Motor neuron (in vitro differentiated cells): ENCODE data around the gene FRMD1. TPM values are rescaled to one million over a fixed set of nuclear protein-coding genes. Genes with fewer than 3 reads are reported as not detected.
A peak's percentile ranks its signal among the peaks of the same experiment; 100 is the strongest.

Experiments
- ATAC-seq, 8 experiments: fragments of 200-7000 bp; cut with Tn5 transposase; replicated peaks in 6 of 8; 2 replicates each; pipeline ENCODE4 v1.8.0; 2021; ENCODE audit warnings: mild to moderate bottlenecking in 8 of 8, moderate library complexity in 8 of 8
- H3K27ac ChIP-seq, 2 donors: fragments of 250-450 bp; sonication (Bioruptor Pico); 2 replicates each; pipeline ENCODE4 v1.9.0; 2021; ENCODE audit warnings: antibody characterized with exemption in 2 of 2, mild to moderate bottlenecking in 2 of 2, moderate library complexity in 1 of 2
- H3K4me1 ChIP-seq, 2 donors: fragments of 250-450 bp; sonication (Bioruptor Pico); replicated peaks in 1 of 2; 2 replicates each; pipeline ENCODE4 v1.6.1; 2021; ENCODE audit warnings: antibody characterized with exemption in 2 of 2, mild to moderate bottlenecking in 2 of 2, moderate library complexity in 1 of 2
- H3K4me3 ChIP-seq, 5 donors: fragments of 250-450 bp; sonication (Bioruptor Pico); 2 replicates each; pipeline ENCODE4 v1.9.0; 2021; ENCODE audit warnings: antibody characterized with exemption in 5 of 5, mild to moderate bottlenecking in 5 of 5, moderate library complexity in 4 of 5
- WGBS, 10 experiments: fragments of 450-650 bp; shearing (Covaris generic); methylation state at CpG; one replicate each; pipeline ENCODE4 v1.0.0; 2022; 5-methylcytosine and 5-hydroxymethylcytosine counted together
- in situ Hi-C, 9 experiments: fragments of 400-800 bp; cut with MboI; loops; one replicate each; pipeline ENCODE4 v1.15.0; 2021; ENCODE audit warnings: low sequenced_read_pairs in 9 of 9, low pct_unique_long_range_greater_than_20kb in 2 of 9; ENCODE audit not compliant: unreplicated experiment in 9 of 9
- total RNA-seq, 8 experiments: library from RNA; unstranded; fragments of 300-600 nt; gene quantifications; 2 replicates each; pipeline versions ENCODE4 v1.2.3 to v1.2.4, GENCODE V29; 2022

FRMD1 gene
- total RNA-seq, result 1 to 10 TPM in 1 of 8 experiments, under 1 TPM in 6, not detected in 1; 0.11 to 1.0 (median 0.18) TPM

GRCh38 chr6:168078943-168079405, at the start of gene FRMD1:
TSS of gene FRMD1 (minus strand) at chr6:168079212. CDS start at chr6:168079094, 118 bp downstream.
- in situ Hi-C loops, result no loop called here
- 50% methylated on average over 2 of the region's 21 CpGs; no CpG with 5 or more reads in 9 of the 10 experiments for WGBS, 10 experiments
- Histone ChIP-seq H3K4me1 (peaks cover 0 to 8% of the 10 kb centered on the region in 2 donors), H3K27ac (no peak within 1 kb of the TSS), H3K4me3 (no peak within 1 kb of the TSS)
- ATAC-seq, result peak in 2 of 8 experiments; percentile 9 to 17

DNA sequence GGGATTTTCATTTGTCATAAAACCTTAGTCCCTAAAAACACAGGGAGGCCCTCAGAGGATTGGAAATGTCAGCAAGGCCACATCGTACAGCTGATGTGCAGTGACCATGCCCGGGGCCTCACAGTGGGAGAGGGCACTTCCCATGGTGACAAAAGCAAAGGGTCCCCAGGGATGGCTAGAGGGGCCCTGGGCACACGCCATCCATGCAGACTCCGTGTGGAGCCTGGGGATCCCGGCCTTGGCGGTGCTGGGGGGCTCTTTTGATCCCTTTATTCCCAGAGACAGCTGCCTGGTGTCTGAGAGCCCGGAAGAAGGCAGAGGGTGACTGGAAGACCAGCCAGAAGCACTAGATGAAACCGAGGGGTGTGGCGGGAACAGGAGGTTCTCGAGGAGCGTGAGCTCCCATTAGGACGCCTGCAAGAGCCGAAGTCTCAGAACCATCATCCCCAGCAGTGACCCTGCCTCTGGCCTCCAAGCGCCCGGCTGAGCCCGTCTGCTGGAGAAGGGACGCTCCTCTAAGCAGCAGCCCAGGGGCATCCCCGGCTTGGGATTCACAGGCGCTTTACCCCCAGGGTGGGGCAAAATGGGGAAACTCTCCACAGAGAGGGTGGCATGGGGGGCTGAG, 49.1 kb upstream of the FRMD1 start:
- WGBS, 10 experiments, result 33 to 100% (median 83%) methylated on average over 1 to 8 of the region's 19 CpGs; no CpG with 5 or more reads in 4 of the 10 experiments
- in situ Hi-C loops, result no loop called here
- ATAC-seq, result no peak
- Histone ChIP-seq H3K4me3 (no peak overlapping the region), H3K27ac (no peak overlapping the region), H3K4me1 (peaks cover 29 to 30% of the 10 kb centered on the region in 2 donors)

GRCh38 chr6:168127384-168127868, 48.4 kb upstream of the FRMD1 start:
- H3K4me1 ChIP-seq, result peaks cover 22 to 23% of the 10 kb centered on the region in 2 donors
- H3K4me3 ChIP-seq, result no peak overlapping the region
- ATAC-seq, result no peak
- WGBS, 10 experiments, result 38 to 83% (median 64%) methylated on average over 1 to 9 of the region's 10 CpGs; no CpG with 5 or more reads in 2 of the 10 experiments
- no peak overlapping the region for H3K27ac ChIP-seq
- in situ Hi-C loops, result no loop called here

DNA sequence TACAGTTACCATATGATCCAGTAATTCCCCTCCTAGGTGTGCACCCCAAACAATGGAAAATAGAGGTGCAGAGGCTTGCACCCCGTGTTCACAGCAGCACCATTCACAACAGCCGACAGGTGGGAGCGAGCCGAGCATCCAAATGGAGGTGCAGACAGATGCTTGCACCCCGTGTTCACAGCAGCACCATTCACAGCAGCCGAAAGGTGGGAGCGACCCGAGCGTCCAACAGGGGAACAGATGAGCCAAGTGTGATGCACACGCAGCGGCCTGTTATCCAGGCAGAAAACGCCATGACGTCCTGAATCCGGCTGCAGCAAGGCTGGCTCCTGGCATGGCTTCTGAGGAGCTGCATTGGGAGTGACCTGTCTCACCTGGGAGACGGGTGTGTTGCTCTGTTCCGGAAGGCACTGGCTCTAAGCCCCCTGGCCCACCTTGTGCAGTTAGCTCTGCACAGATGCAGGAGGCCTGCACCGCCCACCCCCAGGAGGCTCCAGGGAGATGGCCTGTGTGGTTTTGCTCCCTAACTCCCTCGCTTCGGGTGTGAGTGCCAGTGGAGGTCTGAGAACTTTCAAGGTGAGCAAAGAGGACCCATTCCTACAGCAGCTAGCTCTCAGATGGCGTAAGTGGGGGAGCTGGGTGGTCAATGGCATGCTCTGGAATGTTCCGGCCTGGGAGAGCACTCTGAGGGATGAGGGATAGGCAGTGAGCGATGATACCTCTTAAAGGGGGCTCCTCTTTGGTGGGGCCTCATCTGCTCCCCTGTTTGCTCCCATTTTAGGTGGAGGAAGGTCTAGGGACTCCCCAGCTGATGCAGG, 47.8 kb upstream of the FRMD1 start:
- in situ Hi-C loops, result no loop called here
- ATAC-seq, result no peak
- Histone ChIP-seq H3K4me1 (peaks cover 16 to 18% of the 10 kb centered on the region in 2 donors), H3K4me3 (no peak overlapping the region), H3K27ac (no peak overlapping the region)
- WGBS, 10 experiments, result 48 to 100% (median 91%) methylated on average over 1 to 11 of the region's 22 CpGs; no CpG with 5 or more reads in 5 of the 10 experiments

- ATAC-seq, result no peak
- Histone ChIP-seq H3K4me3 (no peak overlapping the region), H3K27ac (no peak overlapping the region), H3K4me1 (peaks cover 3 to 5% of the 10 kb centered on the region in 2 donors)
- 35 to 95% (median 70%) methylated on average over 2 to 10 of the region's 22 CpGs; no CpG with 5 or more reads in 3 of the 10 experiments for WGBS, 10 experiments
- in situ Hi-C loops, result no loop called here
These were observed 46.5 kb upstream of the FRMD1 start for GRCh38 chr6:168125429-168126001.

GRCh38 chr6:168124921-168125320, 45.9 kb upstream of the FRMD1 start:
- no peak overlapping the region for H3K4me3 ChIP-seq
- in situ Hi-C loops, result no loop called here
- no peak overlapping the region for H3K27ac ChIP-seq
- ATAC-seq, result no peak
- WGBS, 10 experiments, result 0 to 100% (median 82%) methylated on average over 1 to 7 of the region's 11 CpGs; no CpG with 5 or more reads in 4 of the 10 experiments
- H3K4me1 ChIP-seq, result no peaks in the 10 kb centered on the region

- Histone ChIP-seq H3K4me3 (no peak overlapping the region), H3K4me1 (no peaks in the 10 kb centered on the region), H3K27ac (no peak overlapping the region)
- peak in 1 of 8 experiments; percentile 41 for ATAC-seq
- WGBS, 10 experiments, result 7 to 88% (median 78%) methylated on average over 2 to 7 of the region's 7 CpGs; no CpG with 5 or more reads in 1 of the 10 experiments
- in situ Hi-C loops, result no loop called here
These were observed 45.1 kb upstream of the FRMD1 start for GRCh38 chr6:168124158-168124557.

GRCh38 chr6:168123165-168123911, 44.3 kb upstream of the FRMD1 start:
- in situ Hi-C loops, result no loop called here
- 4 to 100% (median 41%) methylated on average over 1 to 6 of the region's 8 CpGs; no CpG with 5 or more reads in 2 of the 10 experiments for WGBS, 10 experiments
- no peak for ATAC-seq

GRCh38 chr6:168122521-168122920, 43.5 kb upstream of the FRMD1 start:
- Histone ChIP-seq H3K4me1 (peaks cover 0 to 3% of the 10 kb centered on the region in 2 donors), H3K27ac (no peak overlapping the region), H3K4me3 (no peak overlapping the region)
- in situ Hi-C loops, result no loop called here
- WGBS, 10 experiments, result 0 to 80% (median 69%) methylated on average over 1 to 4 of the region's 9 CpGs; no CpG with 5 or more reads in 4 of the 10 experiments
- ATAC-seq, result no peak

More at GRCh38 chr6:168123165-168123911, 44.3 kb upstream of the FRMD1 start:
- no peak overlapping the region for H3K27ac ChIP-seq
- no peaks in the 10 kb centered on the region for H3K4me1 ChIP-seq
- H3K4me3 ChIP-seq, result no peak overlapping the region

- WGBS, 10 experiments, result 33 to 100% (median 90%) methylated on average over 1 to 4 of the region's 14 CpGs; no CpG with 5 or more reads in 4 of the 10 experiments
- Histone ChIP-seq H3K4me3 (no peak overlapping the region), H3K27ac (no peak overlapping the region), H3K4me1 (peaks cover 0 to 3% of the 10 kb centered on the region in 2 donors)
- in situ Hi-C loops, result no loop called here
- no peak for ATAC-seq
These were observed 43.0 kb upstream of the FRMD1 start for GRCh38 chr6:168122011-168122410.

DNA sequence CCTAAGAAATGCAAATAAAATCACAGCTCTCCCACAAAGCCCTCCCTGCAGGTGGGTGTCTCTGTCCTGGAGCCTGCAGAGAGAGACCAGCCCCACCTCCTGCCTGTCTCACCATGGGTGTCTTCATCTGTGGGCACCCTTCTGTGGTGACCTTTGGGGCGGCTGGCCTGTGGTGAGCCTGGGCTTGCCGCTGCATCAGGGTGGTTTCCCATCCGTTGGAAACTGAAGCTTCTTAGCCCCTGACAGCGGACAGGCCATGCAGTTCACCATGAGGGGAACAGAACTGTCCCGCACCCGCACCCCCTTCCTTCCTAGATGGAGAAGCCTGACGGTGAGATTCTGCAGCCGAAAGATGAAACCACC, 42.3 kb upstream of the FRMD1 start:
- Histone ChIP-seq H3K27ac (no peak overlapping the region), H3K4me3 (no peak overlapping the region), H3K4me1 (peaks cover 0 to 3% of the 10 kb centered on the region in 2 donors)
- in situ Hi-C loops, result no loop called here
- ATAC-seq, result no peak
- 80 to 92% (median 83%) methylated on average over 3 to 7 of the region's 8 CpGs; no CpG with 5 or more reads in 5 of the 10 experiments for WGBS, 10 experiments
